Glutamatergic neuron (in vitro differentiated cells): ENCODE results near the gene DGKI. TPM values are rescaled to one million over a fixed set of nuclear protein-coding genes. Genes with fewer than 3 reads are reported as not detected.

ENCODE experiments used
- DNase-seq: peaks from one replicate; pipeline ENCODE4 v3.0.0; 2022
- H3K27ac Mint-ChIP-seq: one replicate; pipeline ENCODE4 v1.8.0; 2020; ENCODE audit warnings: mild to moderate bottlenecking, mixed read lengths, inconsistent platforms; ENCODE audit not compliant: unreplicated experiment
- H3K27me3 Mint-ChIP-seq: one replicate; pipeline ENCODE4 v1.8.0; 2020; ENCODE audit warnings: mild to moderate bottlenecking, moderate library complexity, mixed read lengths, inconsistent platforms; ENCODE audit not compliant: unreplicated experiment
- H3K36me3 Mint-ChIP-seq: one replicate; pipeline ENCODE4 v1.8.0; 2020; ENCODE audit warnings: mild to moderate bottlenecking, mixed read lengths, inconsistent platforms; ENCODE audit not compliant: unreplicated experiment
- H3K4me1 Mint-ChIP-seq: one replicate; pipeline ENCODE4 v1.8.0; 2020; ENCODE audit warnings: mild to moderate bottlenecking, low read depth, mixed read lengths, inconsistent platforms; ENCODE audit not compliant: unreplicated experiment
- H3K4me3 Mint-ChIP-seq: one replicate; pipeline ENCODE4 v1.8.0; 2020; ENCODE audit warnings: mild to moderate bottlenecking, mixed read lengths, inconsistent platforms; ENCODE audit not compliant: unreplicated experiment
- H3K9me3 Mint-ChIP-seq: one replicate; pipeline ENCODE4 v1.8.0; 2020; ENCODE audit warnings: mild to moderate bottlenecking, moderate library complexity, mixed read lengths, inconsistent platforms; ENCODE audit not compliant: unreplicated experiment
- total RNA-seq: library from RNA; stranded (reverse); fragmentation: NEBNext Ultra II Directional; extraction: Animal tissue kit (Norgen Biotek cat#: 25700); gene quantifications from one replicate; pipeline ENCODE4 v1.2.1, GENCODE V29; 2021; ENCODE audit not compliant: unreplicated experiment
- TF ChIP-seq, protein P1 (sequence below): fragments of 200-600 bp; sonication (generic); IDR thresholded peaks from one replicate; pipeline ENCODE4 v1.5.0; 2021; ENCODE audit not compliant: partially characterized antibody, unreplicated experiment

DGKI gene
- total RNA-seq, 1 donor from 2014 or later: 19.4 TPM

GRCh38 chr7:137636376-137636775, 210.4 kb downstream of the DGKI start:
- no peaks in the 10 kb centered on the region for H3K4me1 Mint-ChIP-seq
- no peaks in the 10 kb centered on the region for H3K36me3 Mint-ChIP-seq
- no peak overlapping the region for H3K4me3 Mint-ChIP-seq
- no peak overlapping the region for H3K27ac Mint-ChIP-seq
- TF ChIP-seq, protein P1, sequence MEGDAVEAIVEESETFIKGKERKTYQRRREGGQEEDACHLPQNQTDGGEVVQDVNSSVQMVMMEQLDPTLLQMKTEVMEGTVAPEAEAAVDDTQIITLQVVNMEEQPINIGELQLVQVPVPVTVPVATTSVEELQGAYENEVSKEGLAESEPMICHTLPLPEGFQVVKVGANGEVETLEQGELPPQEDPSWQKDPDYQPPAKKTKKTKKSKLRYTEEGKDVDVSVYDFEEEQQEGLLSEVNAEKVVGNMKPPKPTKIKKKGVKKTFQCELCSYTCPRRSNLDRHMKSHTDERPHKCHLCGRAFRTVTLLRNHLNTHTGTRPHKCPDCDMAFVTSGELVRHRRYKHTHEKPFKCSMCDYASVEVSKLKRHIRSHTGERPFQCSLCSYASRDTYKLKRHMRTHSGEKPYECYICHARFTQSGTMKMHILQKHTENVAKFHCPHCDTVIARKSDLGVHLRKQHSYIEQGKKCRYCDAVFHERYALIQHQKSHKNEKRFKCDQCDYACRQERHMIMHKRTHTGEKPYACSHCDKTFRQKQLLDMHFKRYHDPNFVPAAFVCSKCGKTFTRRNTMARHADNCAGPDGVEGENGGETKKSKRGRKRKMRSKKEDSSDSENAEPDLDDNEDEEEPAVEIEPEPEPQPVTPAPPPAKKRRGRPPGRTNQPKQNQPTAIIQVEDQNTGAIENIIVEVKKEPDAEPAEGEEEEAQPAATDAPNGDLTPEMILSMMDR: no peak
- H3K9me3 Mint-ChIP-seq: no peaks in the 10 kb centered on the region
- H3K27me3 Mint-ChIP-seq: peaks cover 2% of the 10 kb centered on the region
- DNase-seq: no peak

DNA sequence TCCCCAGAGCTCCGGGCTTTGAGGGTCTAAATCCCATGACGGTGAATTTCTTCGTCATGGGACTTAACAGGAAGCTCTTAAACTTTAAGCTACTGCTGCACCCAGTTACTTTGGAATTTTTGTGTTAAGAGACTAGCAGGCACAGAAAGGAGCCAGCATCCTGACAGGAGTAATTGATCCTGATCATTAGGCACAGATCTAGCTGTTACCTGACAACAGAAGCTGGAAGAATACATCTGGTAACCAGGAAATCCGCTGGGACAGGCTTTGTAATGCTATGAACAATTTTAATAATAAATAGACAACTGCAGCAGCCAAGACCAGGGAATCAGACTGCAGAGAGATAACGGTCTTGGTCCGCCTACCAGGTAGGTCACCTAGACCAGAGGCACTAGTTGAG, 210.9 kb downstream of the DGKI start:
- Mint-ChIP-seq H3K27me3 (peaks cover 2% of the 10 kb centered on the region), H3K36me3 (no peaks in the 10 kb centered on the region), H3K4me1 (no peaks in the 10 kb centered on the region), H3K9me3 (no peaks in the 10 kb centered on the region), H3K27ac (no peak overlapping the region), H3K4me3 (no peak overlapping the region)
- no peak for DNase-seq
- TF ChIP-seq, protein P1: no peak

- Mint-ChIP-seq H3K27ac (no peak overlapping the region), H3K4me3 (no peak overlapping the region), H3K4me1 (no peaks in the 10 kb centered on the region), H3K36me3 (no peaks in the 10 kb centered on the region), H3K9me3 (no peaks in the 10 kb centered on the region), H3K27me3 (peaks cover 2% of the 10 kb centered on the region)
- DNase-seq: no peak
- TF ChIP-seq, protein P1: no peak
Observed at GRCh38 chr7:137635132-137635531, 211.6 kb downstream of the DGKI start.

- Mint-ChIP-seq H3K27me3 (peaks cover 1% of the 10 kb centered on the region), H3K4me3 (no peak overlapping the region), H3K9me3 (no peaks in the 10 kb centered on the region), H3K27ac (no peak overlapping the region), H3K36me3 (no peaks in the 10 kb centered on the region), H3K4me1 (no peaks in the 10 kb centered on the region)
- DNase-seq: no peak
- TF ChIP-seq, protein P1: no peak
Observed at GRCh38 chr7:137634356-137634755, 212.4 kb downstream of the DGKI start.

- DNase-seq: no peak
- Mint-ChIP-seq H3K27ac (no peak overlapping the region), H3K36me3 (no peaks in the 10 kb centered on the region), H3K27me3 (no peaks in the 10 kb centered on the region), H3K4me3 (no peak overlapping the region), H3K9me3 (no peaks in the 10 kb centered on the region), H3K4me1 (no peaks in the 10 kb centered on the region)
- TF ChIP-seq, protein P1: no peak
Observed at GRCh38 chr7:137633133-137633532, 213.6 kb downstream of the DGKI start.
